HepG2 (cell line): Measurements from ENCODE around the gene MTPN. TPM values are rescaled to one million over a fixed set of nuclear protein-coding genes. Genes with fewer than 3 reads are reported as not detected.

ENCODE experiments used
- ATAC-seq: fragments of 200-7000 bp; cut with Tn5 transposase; 3 replicates; pipeline ENCODE4 v1.9.1; 2020; ENCODE audit warnings: mild to moderate bottlenecking, moderate library complexity
- BruUV-seq: library from RNA; stranded (reverse); fragments of 400-500 nt; replicated peaks from 2 replicates; lab custom pipeline; 2021; lab: Mats Ljungman, UMichigan
- CTCF ChIA-PET: fragments of 300-600 bp; formaldehyde crosslinking; extraction: SDS; loops from one replicate; lab custom pipeline; 2021; ENCODE audit warnings: low total read pairs, inconsistent platforms, low intra/inter-chr PET ratio; lab: Yijun Ruan, JAX
- POLR2A ChIA-PET: fragments of 350-600 bp; sonication (Branson Sonifier 250); formaldehyde crosslinking; loops from one replicate; lab custom pipeline; 2020; ENCODE audit warnings: antibody characterized with exemption, inconsistent platforms; lab: Yijun Ruan, JAX
- DNase-seq: peaks from one replicate; pipeline ENCODE4 v3.0.0-alpha.2; 2015; ENCODE audit warnings: low spot score
- FAIRE-seq: peaks from 3 replicates; lab custom pipeline; 2011; peaks lifted over from hg19 to GRCh38; lab: Jason Lieb, UNC
- H2AFZ ChIP-seq: one replicate; pipeline ENCODE4 v1.6.1; 2011; ENCODE audit warnings: low read length, inconsistent platforms
- H3K27ac ChIP-seq: fragments of 300-600 bp; 3 replicates; pipeline ENCODE4 v1.8.0; 2011; ENCODE audit warnings: mixed run types, mild to moderate bottlenecking, mixed read lengths, low read length, inconsistent platforms; ENCODE audit not compliant: insufficient read depth; ENCODE audit errors: extremely low read length
- H3K27me3 ChIP-seq, 2 experiments: fragments of 200-600 bp in 1 of 2; 2 replicates in 1 of 2; 3 replicates in 1 of 2; pipeline versions ENCODE4 v1.6.0 to v1.8.0; 2011; ENCODE audit warnings: low read length in 2 of 2, mild to moderate bottlenecking in 2 of 2, moderate library complexity in 2 of 2, inconsistent platforms in 1 of 2; ENCODE audit not compliant: insufficient read depth in 2 of 2, control insufficient read depth in 1 of 2
- H3K36me3 ChIP-seq, 2 experiments: fragments of 200-600 bp in 1 of 2; replicated peaks in 1 of 2; 2 replicates in 1 of 2; 3 replicates in 1 of 2; pipeline versions ENCODE4 v1.5.1 to v1.8.0; 2011; ENCODE audit warnings: low read length in 2 of 2, inconsistent platforms in 1 of 2; ENCODE audit not compliant: insufficient read depth in 2 of 2, control insufficient read depth in 1 of 2
- H3K4me1 ChIP-seq: 2 replicates; pipeline ENCODE4 v1.5.1; 2012; ENCODE audit warnings: low read length, inconsistent platforms; ENCODE audit not compliant: insufficient read depth
- H3K4me2 ChIP-seq: 2 replicates; pipeline ENCODE4 v1.6.0; 2011; ENCODE audit warnings: low read depth, low read length, inconsistent platforms
- H3K4me3 ChIP-seq, 3 experiments: fragments of 200-600 bp in 1 of 3; sonication (generic), shearing (Covaris generic) in 1 of 3; replicated peaks in 1 of 3; 2 replicates each; pipeline ENCODE4 v1.5.1; 2011 to 2016; ENCODE audit warnings: low read length in 3 of 3, inconsistent platforms in 2 of 3, low read depth in 2 of 3, mild to moderate bottlenecking in 2 of 3, control low read depth in 1 of 3, mixed read lengths in 1 of 3; ENCODE audit not compliant: insufficient read depth in 1 of 3
- H3K79me2 ChIP-seq: one replicate; pipeline ENCODE4 v1.6.1; 2011; ENCODE audit warnings: low read length, inconsistent platforms; ENCODE audit not compliant: insufficient read depth
- H3K9ac ChIP-seq: 2 replicates; pipeline ENCODE4 v1.6.0; 2011; ENCODE audit warnings: mild to moderate bottlenecking, low read depth, low read length, inconsistent platforms; ENCODE audit not compliant: insufficient read depth
- H3K9me3 ChIP-seq: 2 replicates; pipeline ENCODE4 v1.5.1; 2012; ENCODE audit warnings: mild to moderate bottlenecking, low read length
- H4K20me1 ChIP-seq: 2 replicates; pipeline ENCODE4 v1.6.0; 2011; ENCODE audit warnings: inconsistent platforms, mild to moderate bottlenecking, low read length, moderate library complexity; ENCODE audit not compliant: insufficient read depth
- ATM ChIP-seq: fragments of 450-650 bp; IDR thresholded peaks from 2 replicates; pipeline ENCODE4 v1.7.1; 2017; ENCODE audit warnings: mild to moderate bottlenecking, borderline replicate concordance
- BCL6 ChIP-seq: IDR thresholded peaks from 2 replicates; pipeline ENCODE4 v1.6.1; 2016; ENCODE audit warnings: missing genetic modification reagents, missing compliant biosample characterization
- CREB1 ChIP-seq, 2 experiments: fragments of 450-650 bp in 1 of 2; IDR thresholded peaks; 2 replicates each; pipeline ENCODE4 v1.6.1; 2016 to 2017; ENCODE audit warnings: control low read depth in 1 of 2, mild to moderate bottlenecking in 1 of 2, missing compliant biosample characterization in 1 of 2, missing genetic modification characterization in 1 of 2
- PAXIP1 ChIP-seq: sonication (generic); formaldehyde crosslinking; conservative IDR thresholded peaks from 2 replicates; pipeline ENCODE4 v1.4.0; 2020; ENCODE audit warnings: mild to moderate bottlenecking, missing genetic modification reagents, moderate library complexity
- PRMT3 ChIP-seq: sonication (generic); formaldehyde crosslinking; IDR thresholded peaks from 2 replicates; pipeline ENCODE4 v1.8.1; 2022; ENCODE audit warnings: low read depth, mild to moderate bottlenecking, moderate library complexity, missing genetic modification reagents, borderline replicate concordance
- ZBTB25 ChIP-seq: IDR thresholded peaks from 2 replicates; pipeline ENCODE4 v1.6.1; 2018; ENCODE audit warnings: missing genetic modification reagents
- ZNF230 ChIP-seq: sonication (generic); formaldehyde crosslinking; IDR thresholded peaks from 2 replicates; pipeline ENCODE4 v1.4.0; 2020; ENCODE audit warnings: mild to moderate bottlenecking, missing genetic modification reagents
- ZNF263 ChIP-seq: sonication (generic); formaldehyde crosslinking; IDR thresholded peaks from 2 replicates; pipeline ENCODE4 v1.4.0; 2020; ENCODE audit warnings: missing genetic modification reagents
- ZNF7 ChIP-seq: IDR thresholded peaks from 2 replicates; pipeline ENCODE4 v1.6.1; 2016; ENCODE audit warnings: missing biosample characterization, missing genetic modification reagents
- WGBS: methylation state at CpG from one replicate; pipeline ENCODE4 v1.1.6; 2017; ENCODE audit warnings: low lambda C conversion rate; 5-methylcytosine and 5-hydroxymethylcytosine counted together
- in situ Hi-C: cut with HindIII; loops from 2 replicates; pipeline ENCODE4 v1.10.0; 2017; ENCODE audit warnings: low pct_unique_long_range_greater_than_20kb; ENCODE audit not compliant: extremely low pct_ligation_motif_present
- intact Hi-C: fragments of 100-400 bp; cut with micrococcal nuclease; formaldehyde crosslinking; loops from one replicate; pipeline ENCODE4 v1.10.0; 2022; ENCODE audit not compliant: unreplicated experiment
- polyA plus RNA-seq, 8 experiments: library from polyadenylated mRNA; depleted of rRNA in 3 of 8; stranded (reverse) in 7 of 8; unstranded in 1 of 8; fragments of >200 nt; fragmentation: Illumina TruSeq in 4 of 8; extraction: Trizol in 4 of 8; gene quantifications; 2 replicates each; pipeline versions ENCODE4 v1.2.1 to v1.2.3, GENCODE V29; 2011 to 2016; ENCODE audit warnings: low read depth in 4 of 8, missing spikeins in 1 of 8, mixed read lengths in 1 of 8; ENCODE audit not compliant: insufficient read depth in 1 of 8
- total RNA-seq, 5 experiments: library from RNA; depleted of rRNA; stranded (reverse); fragments of >200 nt; fragmentation: Illumina TruSeq; extraction: Trizol; gene quantifications; 2 replicates each; pipeline ENCODE4 v1.2.3, GENCODE V29; 2016; ENCODE audit warnings: low read depth in 1 of 5

Gene MTPN
- total and polyA plus RNA-seq, 2 of the 13 experiments (the other 11 are each of a cell fraction or from before 2014, with no cell fraction given): 31.1 to 71.7 TPM

- TF ChIP-seq PAXIP1 (CRISPR knock-in tag) (no peak), ZNF263 (CRISPR knock-in tag) (no peak), ZNF230 (CRISPR knock-in tag) (no peak), ZBTB25 (CRISPR knock-in tag) (no peak), ATM (no peak), PRMT3 (CRISPR knock-in tag) (no peak)
Observed at GRCh38 chr7:135904282-135904681, 72.9 kb downstream of the MTPN start (continued).

DNA sequence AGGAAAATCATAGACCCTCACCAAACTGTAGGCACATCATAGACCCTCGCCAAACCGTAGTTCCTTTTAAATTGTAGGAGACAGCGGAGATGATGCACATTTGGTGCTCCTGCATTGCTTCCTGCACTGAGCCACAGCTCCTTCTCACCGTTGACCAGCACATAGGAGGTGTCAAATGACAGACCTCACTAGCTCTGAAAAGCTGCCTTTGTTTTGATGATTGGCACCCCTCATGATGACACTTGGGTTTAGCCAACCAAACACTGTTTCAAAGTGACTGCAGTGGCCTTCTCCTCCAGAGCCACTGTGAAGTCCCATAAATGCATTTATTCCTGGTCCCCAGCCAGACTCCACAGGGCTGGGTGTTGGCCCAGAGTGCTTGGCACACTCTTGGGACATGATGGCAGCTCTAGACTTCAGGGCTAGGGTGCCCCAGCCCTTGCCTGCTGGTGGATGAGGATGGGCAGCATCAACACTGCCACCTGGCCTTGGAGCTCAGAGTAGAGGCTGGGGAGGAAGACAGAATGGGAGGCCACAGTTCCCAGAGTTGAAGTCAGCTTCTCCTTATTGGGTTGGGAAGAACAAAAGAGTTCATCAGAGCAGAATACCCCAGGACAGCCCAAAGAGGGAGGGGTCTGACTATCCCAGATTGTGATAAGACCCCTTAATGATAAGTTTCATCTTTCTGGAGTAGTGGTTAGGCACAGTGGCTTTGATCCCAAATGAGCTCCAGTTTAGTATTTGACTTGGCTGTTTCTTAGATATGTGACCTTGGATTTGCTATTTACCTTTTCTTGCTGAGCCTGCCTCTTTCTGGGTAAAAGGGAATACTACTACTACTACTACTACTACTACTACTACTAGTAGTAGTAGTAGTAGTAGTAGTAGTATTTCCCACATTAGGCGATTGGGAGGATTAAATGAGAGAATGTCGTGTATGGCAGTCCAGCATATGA lies 75.3 kb downstream of the MTPN start:
- ATAC-seq: no peak
- H4K20me1 ChIP-seq: no peaks in the 10 kb centered on the region

More for the DNA sequence above, 75.3 kb downstream of the MTPN start:
- DNase-seq: no peak
- CTCF ChIA-PET: no interaction called here
- BruUV-seq: no TSS peak
- no peak overlapping the region for H3K9ac ChIP-seq
- H3K4me2 ChIP-seq: no peak overlapping the region
- POLR2A ChIA-PET: no interaction called here
- H3K27ac ChIP-seq: no peak overlapping the region
- H3K4me1 ChIP-seq: no peaks in the 10 kb centered on the region; the same call in 1 of the 2 replicates
- no peaks in the 10 kb centered on the region for H3K79me2 ChIP-seq
- no peak overlapping the region for H3K4me3 ChIP-seq
- no peak for TF ChIP-seq BCL6 (CRISPR knock-in tag)
- TF ChIP-seq CREB1 (IDR thresholded peaks at IDR 0.05): 0 out of 2 replicates have a peak, but pooled peaks have one; percentile 14
- no peak for TF ChIP-seq CREB1 (CRISPR knock-in tag; IDR thresholded peaks at IDR 0.05)
- peak; percentile 73 for TF ChIP-seq ZNF7
- H3K27me3 ChIP-seq: no peaks in the 10 kb centered on the region
- no peak for FAIRE-seq
- intact Hi-C loops: no loop called here
- in situ Hi-C loops: no loop called here
- no peaks in the 10 kb centered on the region for H3K9me3 ChIP-seq
- H3K36me3 ChIP-seq: no peaks in the 10 kb centered on the region
- H2AFZ ChIP-seq: no peak overlapping the region
- WGBS: 45% methylated on average over 6 of the region's 6 CpGs
